ENCODE results near the gene SCN5A.

GRCh38 chr3:38617586-38617985 lies 31.9 kb downstream of the SCN5A start:
- TF ChIP-seq REST (IDR thresholded peaks at IDR 0.05; ENCODE audit: unreplicated experiment) (no peak), CTCF (conservative IDR thresholded peaks at IDR 0.05; ENCODE audit: low read depth in 2 of 2) (no peak), EZH2phosphoT487 (IDR thresholded peaks at IDR 0.05; ENCODE audit: unreplicated experiment) (no peak), POLR2AphosphoS5 (IDR thresholded peaks at IDR 0.05; ENCODE audit: low read depth) (no peak)
